Stimulated activated CD8-positive, alpha-beta memory T cell treated with anti-CD3 and anti-CD28 coated beads, Interleukin-4, amount 100 ng/mL, for 1 hour (primary cell): ENCODE measurements around the gene LRRIQ1.
"Not testable (repeated sequence)": the region's sequence is repeated elsewhere in the genome, so short reads cannot be mapped to it uniquely, and the experiment has no call there.

Experiments
- DNase-seq, 2 donors: peaks; one replicate each; pipeline ENCODE4 v3.0.0-alpha.2; 2020; ENCODE audit warnings: low read depth in 2 of 2, low spot score in 1 of 2

LRRIQ1 gene

DNA sequence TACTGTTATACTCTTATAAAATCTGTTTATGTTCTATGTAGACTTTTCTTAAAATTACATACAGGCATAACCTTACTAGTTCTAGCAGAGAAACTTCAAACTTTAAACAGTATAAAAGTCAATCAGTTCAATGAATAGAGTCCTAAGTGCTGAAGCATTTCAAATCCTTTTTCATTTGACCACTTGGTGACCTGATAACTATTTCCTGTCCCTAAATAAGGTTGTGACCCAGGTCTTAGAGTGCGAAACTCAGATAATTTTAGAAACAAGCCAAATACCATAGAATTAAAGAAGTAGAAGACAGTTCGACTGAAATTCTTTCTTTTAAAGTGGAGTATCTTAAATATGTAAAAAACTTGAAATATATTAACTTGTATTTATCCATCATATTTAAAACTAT, 147.7 kb downstream of the LRRIQ1 start:
- DNase-seq, result no peak

DNA sequence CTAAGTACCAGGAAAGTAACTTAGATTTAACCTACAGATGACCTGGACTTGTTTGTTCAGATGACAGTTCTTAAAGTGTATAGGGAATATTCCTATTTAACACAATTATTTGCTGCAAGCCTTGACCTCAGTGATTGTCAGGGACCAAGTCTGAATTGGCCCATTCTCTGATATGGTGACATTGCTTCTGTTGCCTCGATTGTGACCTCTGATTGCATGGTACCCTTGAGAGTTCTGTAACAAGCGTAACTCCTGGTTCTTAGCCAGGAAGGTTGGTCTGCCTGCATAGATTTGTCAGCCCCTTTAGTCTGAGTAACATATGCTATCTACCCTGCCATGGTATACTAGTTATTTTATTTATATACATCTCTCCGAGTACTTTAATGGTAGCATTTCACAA, 150.1 kb downstream of the LRRIQ1 start:
- no peak for DNase-seq

DNA sequence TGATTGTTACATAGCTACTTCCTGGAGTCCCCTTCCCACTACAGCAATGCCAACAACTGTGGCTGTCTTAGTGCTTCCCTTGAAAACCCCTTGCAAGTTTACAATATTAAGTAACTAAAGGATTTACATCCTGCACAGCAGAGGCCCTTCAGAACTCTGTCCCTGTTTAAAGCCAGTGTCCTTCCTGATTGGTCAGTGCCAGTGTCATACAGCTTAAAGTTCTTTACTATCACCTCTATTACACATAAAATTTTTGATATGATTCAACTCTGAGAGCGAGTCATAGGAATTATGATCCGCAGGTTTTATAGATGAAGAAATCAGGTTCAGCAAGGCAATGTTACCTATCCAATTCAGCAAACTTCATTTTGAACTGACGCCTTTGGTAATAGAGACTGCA, 152.5 kb downstream of the LRRIQ1 start:
- DNase-seq, result no peak

DNA sequence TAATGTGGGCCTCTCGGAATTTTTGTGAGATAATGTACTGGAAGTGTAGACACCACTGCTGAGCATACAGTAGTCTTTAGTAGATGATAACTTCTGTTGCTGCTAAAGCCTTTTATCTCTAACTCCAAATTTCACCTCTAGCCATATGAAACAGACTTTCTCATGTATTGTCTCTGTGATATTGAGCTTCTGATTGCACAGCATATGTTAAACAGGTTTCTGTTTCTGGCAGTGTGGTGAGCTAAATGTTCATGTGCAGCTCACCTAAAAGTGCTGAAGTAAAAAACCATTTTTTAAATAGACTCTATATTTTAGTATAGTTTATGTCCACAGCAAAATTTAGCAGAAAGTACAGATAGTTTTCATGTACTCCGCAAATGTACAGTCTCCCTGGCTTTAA, 154.6 kb downstream of the LRRIQ1 start:
- DNase-seq, result no peak

DNA sequence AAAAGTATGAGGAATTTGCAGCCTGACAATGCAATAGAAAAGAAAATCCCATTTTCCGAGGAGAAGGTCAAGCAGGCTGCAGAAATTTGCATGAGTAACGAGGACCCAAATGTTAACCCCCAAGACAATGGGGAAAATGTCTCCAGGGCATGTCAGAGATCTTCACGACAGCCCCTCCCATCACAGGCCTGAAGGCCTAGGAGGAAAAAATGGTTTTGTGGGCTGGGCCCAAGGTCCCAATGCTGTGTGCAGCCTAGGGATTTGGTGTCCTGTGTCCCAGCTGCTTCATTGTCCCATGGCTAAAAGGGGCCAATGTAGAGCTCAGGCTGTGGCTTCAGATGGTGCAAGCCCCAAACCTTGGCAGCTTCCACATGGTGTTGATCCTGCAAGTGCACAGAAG, 167.7 kb downstream of the LRRIQ1 start:
- DNase-seq, result not testable (repeated sequence)

DNA sequence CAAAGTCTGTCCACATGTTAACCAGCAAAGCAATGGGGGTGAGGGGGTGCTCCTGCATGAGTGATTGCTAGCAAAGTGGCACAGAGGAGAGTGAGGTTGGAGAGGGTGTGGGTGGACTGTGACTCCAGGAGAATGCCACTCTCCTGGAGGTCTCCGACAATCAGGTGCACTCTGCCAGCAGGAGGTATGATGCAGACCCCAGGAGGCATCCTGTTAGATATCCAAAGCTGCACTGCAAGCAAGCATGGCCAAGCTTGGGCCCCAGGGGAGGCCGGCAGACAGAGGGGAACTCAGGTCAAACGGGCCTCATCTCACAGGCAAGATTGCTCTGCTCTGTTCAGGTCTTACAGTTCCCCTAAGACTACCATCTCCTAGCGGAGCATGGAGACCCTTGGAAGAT, 170.4 kb downstream of the LRRIQ1 start:
- no peak for DNase-seq

DNA sequence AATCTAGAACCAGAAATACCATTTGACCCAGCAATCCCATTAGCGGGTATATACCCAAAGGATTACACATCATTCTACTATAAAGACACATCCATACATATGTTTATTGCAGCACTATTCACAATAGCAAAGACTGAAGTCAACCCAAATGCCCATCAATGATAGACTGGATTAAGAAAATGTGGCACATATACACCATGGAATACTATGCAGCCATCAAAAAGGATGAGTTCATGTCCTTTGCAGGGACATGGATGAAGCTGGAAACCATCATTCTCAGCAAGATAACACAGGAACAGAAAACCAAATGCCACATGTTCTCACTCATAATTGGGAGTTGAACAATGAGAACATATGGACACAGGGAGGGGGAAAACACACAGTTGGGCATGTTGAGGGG, 188.2 kb downstream of the LRRIQ1 start:
- DNase-seq, result not testable (repeated sequence)

DNA sequence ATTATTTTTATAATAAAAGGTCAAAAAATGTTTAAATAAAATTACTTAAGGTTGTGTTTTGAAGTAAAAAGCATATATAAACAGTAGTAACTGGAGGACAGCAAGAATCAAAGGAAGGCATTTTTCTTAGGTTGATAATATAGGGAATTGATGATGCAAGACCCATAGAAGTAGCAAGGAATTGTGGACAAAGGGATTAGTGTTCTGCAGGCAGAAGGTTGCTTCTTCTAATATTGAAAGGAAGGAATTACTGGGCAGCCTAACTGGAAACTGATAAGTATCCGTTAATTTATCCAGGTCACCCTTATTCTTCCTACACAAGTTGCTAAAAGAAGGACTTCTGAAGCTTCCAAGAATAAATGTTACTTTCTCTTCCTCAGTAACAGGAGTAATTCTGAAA, 189.3 kb downstream of the LRRIQ1 start:
- no peak for DNase-seq

DNA sequence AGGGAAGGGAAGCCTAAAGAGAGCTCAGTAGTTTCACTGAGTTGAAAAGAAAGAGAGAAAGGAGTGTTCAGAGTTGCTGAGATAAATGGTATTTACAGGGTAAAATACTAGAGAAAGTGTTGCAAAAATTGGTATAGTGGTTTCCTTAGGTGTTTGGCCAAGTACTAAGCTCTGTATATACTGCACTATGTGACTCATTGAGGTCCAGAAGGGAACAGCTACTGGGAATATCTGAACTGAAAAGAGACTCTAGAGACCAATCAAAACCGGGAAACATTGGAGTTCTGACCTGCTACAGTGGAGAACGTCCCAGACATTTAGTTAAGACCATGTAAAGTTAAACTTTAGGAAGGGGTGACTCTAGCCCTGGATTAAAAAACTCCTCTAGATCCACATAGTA, 201.2 kb downstream of the LRRIQ1 start:
- DNase-seq, result no peak

DNA sequence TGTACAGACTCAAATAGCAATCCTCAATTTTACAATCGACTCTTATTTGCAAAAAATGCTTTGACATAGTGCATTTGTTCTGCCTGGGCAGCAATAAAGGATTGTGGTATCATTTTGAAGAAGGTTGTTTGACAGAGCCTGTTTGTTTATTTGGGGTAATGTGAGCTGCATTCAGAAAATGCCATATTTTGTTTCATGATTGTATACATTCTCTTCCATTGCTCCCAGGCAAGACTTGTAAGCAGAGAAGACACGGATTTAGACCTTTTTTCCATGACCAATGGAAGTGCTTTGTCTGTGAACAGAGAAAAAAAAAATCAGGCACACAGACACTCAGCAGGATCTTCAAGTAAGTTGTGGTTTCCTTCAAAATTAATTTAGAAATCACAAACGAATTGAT, 208.4 kb downstream of the LRRIQ1 start:
- no peak for DNase-seq

DNA sequence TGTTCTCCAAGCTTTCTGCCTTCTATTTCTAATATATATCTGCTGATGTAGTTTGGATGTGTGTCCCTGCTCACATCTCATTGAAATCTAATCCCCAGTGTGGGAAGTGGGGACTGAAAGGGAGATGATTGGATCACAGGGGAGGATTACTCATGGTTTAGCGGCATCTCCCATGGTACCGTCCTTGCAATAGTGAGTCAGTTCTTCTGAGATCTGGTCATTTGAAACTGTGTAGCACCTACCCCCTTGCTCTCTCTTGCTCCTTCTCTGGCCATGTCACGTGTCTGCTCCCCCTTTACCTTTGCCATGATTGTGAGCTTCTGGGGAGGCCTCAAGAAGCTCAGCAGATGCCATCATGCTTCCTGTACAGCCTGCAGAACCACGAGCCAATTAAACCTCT, 217.7 kb downstream of the LRRIQ1 start:
- no peak for DNase-seq

DNA sequence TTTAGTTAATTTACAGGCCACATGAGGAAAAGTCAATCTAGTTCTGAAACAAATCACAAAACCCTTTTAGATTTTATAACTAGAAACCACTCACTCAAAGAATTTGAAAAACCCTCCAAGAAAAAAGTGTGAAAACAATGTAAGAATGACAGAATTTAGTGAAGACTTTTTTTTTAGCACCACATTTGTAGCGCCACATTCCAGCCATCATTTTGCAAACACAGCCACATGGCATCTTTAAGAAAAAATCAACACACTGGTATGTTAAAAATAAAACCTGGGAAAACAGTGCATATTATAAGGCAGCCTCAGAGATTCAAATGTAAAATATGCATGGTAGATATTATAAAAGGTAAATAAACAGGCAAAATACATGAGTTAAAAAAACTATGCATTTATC, 221.5 kb downstream of the LRRIQ1 start:
- DNase-seq, result no peak

DNA sequence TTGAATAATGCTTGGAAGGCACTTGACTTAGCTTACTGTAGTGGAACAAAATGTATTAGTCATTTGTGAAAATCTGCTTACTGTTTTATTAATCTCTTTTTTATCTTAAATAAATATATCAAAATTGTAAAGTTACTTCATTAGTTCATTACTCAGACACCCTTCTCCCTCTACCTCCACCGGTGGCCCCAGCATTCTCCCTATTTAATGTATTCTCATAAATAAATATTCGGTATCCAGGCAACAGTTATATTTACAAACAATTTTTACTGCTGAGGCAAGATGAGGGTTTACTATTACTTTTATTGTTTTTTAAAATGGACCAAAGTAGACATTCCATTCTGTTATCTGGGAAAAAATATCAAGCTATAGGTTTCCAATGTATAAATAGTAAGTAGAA, 224.3 kb downstream of the LRRIQ1 start:
- no peak for DNase-seq

DNA sequence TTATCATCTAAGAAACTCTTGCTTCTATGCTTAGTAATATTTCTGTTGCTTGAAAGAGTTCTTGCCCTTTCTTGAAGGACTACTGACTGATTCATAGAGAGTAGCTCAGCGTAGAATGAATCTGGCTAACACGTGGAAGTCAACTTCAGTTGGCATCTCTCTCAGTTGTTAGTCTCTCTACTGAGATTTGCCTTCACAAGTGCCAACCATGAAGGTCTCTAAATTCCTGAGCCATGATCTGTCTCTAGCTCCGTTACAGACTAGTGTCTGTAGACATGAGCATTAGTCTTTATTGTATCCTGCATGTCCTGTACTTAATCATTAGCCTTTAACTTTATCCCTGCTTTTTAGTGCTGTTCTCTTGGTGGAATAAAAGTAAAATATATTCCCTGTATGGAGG, 224.7 kb downstream of the LRRIQ1 start:
- no peak for DNase-seq

DNA sequence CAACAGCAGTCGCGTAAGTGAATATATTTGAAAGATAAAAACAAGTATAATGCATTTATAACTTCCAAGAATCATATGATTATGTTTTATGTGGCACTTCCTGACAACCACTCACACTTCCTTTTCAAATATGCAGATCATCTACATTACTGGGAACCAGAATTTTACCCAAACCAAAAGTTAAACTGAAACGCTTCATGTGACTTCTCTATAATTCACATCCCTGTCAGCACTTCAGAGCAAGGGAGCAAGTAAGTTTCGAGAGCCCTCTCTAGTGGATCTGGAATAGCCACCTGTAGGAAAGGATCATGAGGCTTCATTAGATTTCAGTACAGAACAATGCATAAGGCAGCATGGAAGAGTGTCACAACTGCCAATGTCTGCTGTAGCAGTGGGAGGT, 230.2 kb downstream of the LRRIQ1 start:
- DNase-seq, result no peak

DNA sequence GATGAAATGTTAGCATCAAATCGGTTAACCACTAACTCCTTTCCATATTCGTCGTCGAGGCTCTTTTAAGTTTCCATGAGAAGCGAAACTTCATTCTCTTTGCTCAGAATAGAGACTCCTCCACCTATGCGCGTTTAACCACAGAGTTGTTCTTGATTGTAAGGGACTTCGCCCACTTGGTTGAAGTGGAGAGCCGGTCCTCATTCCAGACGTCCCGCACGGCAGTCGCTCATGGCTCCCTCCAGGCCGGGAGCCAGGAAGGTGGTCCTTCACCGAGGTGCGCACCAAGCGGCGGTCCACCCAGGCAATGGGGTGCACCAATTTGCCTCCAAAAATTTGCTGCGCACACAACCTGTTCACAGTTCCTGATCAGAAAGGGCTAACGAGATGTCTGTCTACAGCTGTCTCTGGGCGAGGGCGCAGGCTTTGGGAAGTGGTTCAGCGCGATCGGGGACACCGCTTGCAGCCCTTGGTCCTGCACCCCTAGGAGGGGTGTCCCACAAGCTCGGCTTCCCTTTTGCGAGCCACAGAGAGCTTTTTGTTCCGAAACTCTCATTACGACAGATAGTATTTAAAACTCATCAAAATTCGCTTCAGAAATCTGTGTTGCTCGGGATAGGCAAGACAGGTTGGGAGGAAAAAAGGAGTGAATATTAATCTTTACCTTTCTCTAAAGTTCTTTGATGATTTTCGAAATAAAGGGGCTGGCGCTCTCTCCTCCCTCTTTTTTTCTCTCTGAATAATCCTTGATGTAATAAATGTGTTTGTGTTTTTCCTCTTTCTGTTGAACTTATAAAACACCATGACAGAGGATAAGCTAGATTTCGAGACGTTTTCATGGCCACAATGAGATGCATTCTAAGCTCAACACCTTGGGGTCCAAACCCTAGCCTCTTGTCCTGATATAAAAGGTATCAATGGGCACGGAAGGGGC, 237.5 kb downstream of the LRRIQ1 start:
- DNase-seq, result no peak

DNA sequence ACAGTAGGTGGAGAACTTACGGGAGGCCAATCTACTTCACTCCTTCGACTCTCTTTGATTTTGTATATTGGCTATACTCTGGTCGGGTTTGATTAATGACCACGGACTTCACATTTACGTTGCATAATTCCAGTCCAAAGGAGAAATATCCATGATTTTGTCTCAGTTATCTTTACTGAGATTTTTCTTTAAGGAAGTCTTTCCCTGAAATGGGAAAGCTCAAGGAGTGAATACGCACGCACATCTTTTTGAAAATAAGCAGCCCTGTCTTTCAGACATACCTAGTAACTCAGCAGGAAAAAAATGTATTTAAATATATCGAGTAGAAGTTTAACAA, 238.1 kb downstream of the LRRIQ1 start:
- no peak for DNase-seq

DNA sequence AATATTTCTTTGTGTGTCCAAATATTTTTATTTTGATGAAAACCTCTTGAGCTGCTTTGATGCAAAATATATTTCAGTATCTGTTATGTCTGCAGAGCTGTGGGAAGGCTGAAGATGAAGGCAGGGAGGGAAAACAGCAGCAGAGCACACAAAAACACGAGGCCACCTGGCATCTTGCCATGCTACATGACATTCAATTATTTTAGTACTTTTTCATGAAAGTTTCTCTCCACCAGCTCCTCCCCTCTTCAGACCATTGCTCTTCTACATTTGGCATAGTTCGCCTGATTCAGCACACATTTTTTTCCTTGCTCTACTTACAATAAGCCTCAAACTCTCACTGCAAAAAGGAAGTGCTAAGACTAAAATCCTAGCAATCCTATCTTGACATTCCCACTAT, 239.2 kb downstream of the LRRIQ1 start:
- DNase-seq, result no peak

DNA sequence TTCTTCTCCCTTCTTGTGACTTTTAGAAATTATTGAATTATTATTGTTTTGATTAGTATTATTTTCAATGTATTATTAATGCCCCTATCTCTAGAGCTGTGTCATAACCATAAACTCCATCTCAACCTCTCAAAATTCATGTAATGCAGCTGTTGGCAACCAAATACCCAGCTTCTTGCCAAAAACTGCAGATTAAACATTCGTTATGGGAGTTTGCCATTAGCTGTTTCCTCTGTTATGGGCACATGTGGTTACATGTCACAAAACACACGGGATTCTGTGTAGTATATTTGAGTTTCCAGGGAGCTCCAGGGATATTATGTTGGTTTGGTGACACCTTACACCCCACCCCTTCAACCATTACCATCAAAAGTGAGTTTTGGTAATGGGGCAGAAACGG, 241.0 kb downstream of the LRRIQ1 start:
- no peak for DNase-seq

DNA sequence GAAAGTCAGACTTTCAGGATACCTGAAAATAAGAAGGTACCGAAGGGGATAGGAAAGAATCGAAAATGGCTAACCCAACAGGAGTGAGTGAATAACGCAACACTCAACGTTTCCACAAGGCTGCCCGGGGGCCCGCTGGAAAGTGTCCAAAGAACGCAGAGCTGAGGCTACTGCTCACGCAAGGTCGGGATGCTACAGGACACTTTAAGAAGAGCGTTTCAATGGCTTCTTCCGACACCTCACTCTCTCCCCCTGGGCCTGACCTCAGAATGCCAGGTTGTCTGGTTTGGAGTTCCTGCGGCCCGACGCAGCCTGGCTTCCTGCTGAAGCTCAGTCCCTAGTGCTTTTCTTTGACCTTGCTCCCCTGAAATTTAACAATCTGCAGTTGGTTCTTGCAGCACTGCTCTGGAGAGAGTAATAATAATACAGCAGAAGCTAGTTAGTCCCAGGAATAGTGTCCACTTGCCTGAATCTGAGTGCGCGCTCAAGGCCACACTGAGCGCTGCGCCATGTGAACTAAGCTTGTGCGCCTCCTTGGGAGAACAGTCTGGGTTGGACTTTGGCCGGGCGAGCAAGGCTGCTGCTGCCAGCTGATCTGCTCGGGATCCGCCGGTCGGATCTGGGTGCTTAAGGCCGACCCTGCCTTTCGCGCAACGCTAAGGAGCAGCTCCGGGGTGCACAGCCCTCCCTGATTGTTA, 241.9 kb downstream of the LRRIQ1 start:
- DNase-seq, result no peak

DNA sequence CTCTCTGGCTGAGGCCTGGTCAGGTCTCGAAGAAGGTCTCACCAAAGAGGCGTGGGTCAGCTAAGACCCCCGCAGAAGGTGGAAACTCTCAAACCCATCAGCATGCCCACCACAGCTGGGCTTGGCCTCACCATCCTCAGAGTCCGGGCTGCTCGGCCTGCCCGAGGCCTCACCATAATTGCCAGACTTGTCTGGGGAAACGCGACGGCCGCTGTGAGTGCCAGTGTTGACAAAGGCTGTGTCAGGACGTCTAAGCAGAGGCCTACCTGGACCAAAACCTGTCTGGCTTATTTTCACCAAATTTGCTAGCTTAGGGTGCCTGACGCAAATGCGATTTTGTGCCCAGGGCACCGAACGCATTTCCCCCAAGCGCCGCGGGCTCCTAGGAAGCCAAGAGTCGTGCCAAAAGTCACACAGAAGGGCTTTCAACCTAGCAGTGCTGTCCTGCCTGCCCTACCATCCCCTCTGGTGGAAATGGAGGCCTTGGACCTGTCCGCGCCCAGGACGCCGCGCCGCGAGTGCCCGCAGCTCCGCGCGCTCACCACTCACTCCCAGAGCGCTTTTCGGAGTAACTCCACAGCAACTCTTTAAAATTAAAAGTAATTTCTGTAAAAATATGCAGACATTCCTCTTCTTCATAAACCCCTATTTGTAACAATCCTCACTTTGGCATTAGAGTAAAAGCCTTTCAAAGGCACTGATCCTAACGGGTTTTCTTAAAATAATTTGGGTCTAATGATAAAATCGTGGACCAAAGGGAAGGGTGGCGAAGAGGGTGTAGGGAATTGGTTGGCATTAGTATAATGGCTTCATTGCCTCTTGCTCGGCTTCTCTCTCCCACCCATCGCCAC, 242.7 kb downstream of the LRRIQ1 start:
- no peak for DNase-seq
